SK-N-SH treated with all-trans-retinoic acid at 6 μM for 48 hours (cell line): Measurements from ENCODE around the gene ZNF331.

Experiments used
- CREB5 ChIP-seq: fragments of 250-450 bp; sonication (Bioruptor Pico); IDR thresholded peaks from 2 replicates; pipeline ENCODE4 v1.5.1; 2020; ENCODE audit warnings: low read depth, mild to moderate bottlenecking, moderate library complexity
- ZNF70 ChIP-seq: fragments of 450-650 bp; formaldehyde crosslinking; IDR thresholded peaks from 2 replicates; pipeline ENCODE4 v1.5.0; 2020; ENCODE audit warnings: mild to moderate bottlenecking, moderate library complexity
- ZNF8 ChIP-seq: fragments of 450-650 bp; formaldehyde crosslinking; IDR thresholded peaks from 2 replicates; pipeline ENCODE4 v1.5.0; 2020; ENCODE audit warnings: mild to moderate bottlenecking, moderate library complexity

- TF ChIP-seq ZNF70 = no peak
- TF ChIP-seq ZNF8 (CRISPR knock-in tag) = no peak
- no peak for TF ChIP-seq CREB5 (CRISPR knock-in tag)
These were observed 5.6 kb upstream of the ZNF331 start for GRCh38 chr19:53532362-53532761.
